ENCODE results near the gene PANK4.

GRCh38 chr1:2543543-2544092 is 17.2 kb upstream of the PANK4 start:
- TF ChIP-seq CREB5 (CRISPR knock-in tag; IDR thresholded peaks at IDR 0.05; ENCODE audit: low read depth) (no peak), PATZ1 (CRISPR knock-in tag; IDR thresholded peaks at IDR 0.05; ENCODE audit: borderline replicate concordance) (no peak)

All from SK-N-SH treated with all-trans-retinoic acid at 6 μM for 48 hours (cell line).